HG03439 (cell line): ENCODE data around the gene PCSK5.

ENCODE experiments used
- ATAC-seq: cut with Tn5 transposase; IDR thresholded peaks from one replicate; pipeline ENCODE4 v1.9.1; 2021; ENCODE audit warnings: mild to moderate bottlenecking, moderate library complexity; ENCODE audit not compliant: unreplicated experiment

The PCSK5 gene

GRCh38 chr9:76221423-76221822 lies 330.9 kb downstream of the PCSK5 start:
- ATAC-seq: no peak

- no peak for ATAC-seq
Measured at GRCh38 chr9:76223749-76224340, 333.4 kb downstream of the PCSK5 start.

GRCh38 chr9:76227156-76227555 lies 336.7 kb downstream of the PCSK5 start:
- ATAC-seq: no peak

- no peak for ATAC-seq
Measured at GRCh38 chr9:76231001-76231400, 340.5 kb downstream of the PCSK5 start.

- no peak for ATAC-seq
Measured at GRCh38 chr9:76232861-76233489, 342.5 kb downstream of the PCSK5 start.

GRCh38 chr9:76240578-76240977 lies 350.1 kb downstream of the PCSK5 start:
- ATAC-seq: no peak

- no peak for ATAC-seq
Measured at GRCh38 chr9:76245518-76245917, 355.0 kb downstream of the PCSK5 start.

- ATAC-seq: no peak
Measured at GRCh38 chr9:76246680-76247079, 356.2 kb downstream of the PCSK5 start.

GRCh38 chr9:76247426-76247825 lies 357.0 kb downstream of the PCSK5 start:
- ATAC-seq: no peak

GRCh38 chr9:76249309-76249708 lies 358.8 kb downstream of the PCSK5 start:
- no peak for ATAC-seq

- ATAC-seq: no peak
Measured at GRCh38 chr9:76255781-76256455, 365.4 kb downstream of the PCSK5 start.

GRCh38 chr9:76257311-76257710 lies 366.8 kb downstream of the PCSK5 start:
- no peak for ATAC-seq

- no peak for ATAC-seq
Measured at GRCh38 chr9:76266649-76267283, 376.3 kb downstream of the PCSK5 start.

- ATAC-seq: no peak
Measured at GRCh38 chr9:76267284-76267652, 376.8 kb downstream of the PCSK5 start.

GRCh38 chr9:76269789-76270188 lies 379.3 kb downstream of the PCSK5 start:
- ATAC-seq: no peak

- ATAC-seq: no peak
Measured at GRCh38 chr9:76271755-76272154, 381.3 kb downstream of the PCSK5 start.

GRCh38 chr9:76289042-76289441 lies 398.6 kb downstream of the PCSK5 start:
- no peak for ATAC-seq

- ATAC-seq: no peak
Measured at GRCh38 chr9:76289703-76290102, 399.2 kb downstream of the PCSK5 start.

- ATAC-seq: no peak
Measured at GRCh38 chr9:76290555-76290954, 400.1 kb downstream of the PCSK5 start.

GRCh38 chr9:76292246-76292645 lies 401.8 kb downstream of the PCSK5 start:
- no peak for ATAC-seq

GRCh38 chr9:76292658-76293057 lies 402.2 kb downstream of the PCSK5 start:
- ATAC-seq: no peak

GRCh38 chr9:76294301-76294700 lies 403.8 kb downstream of the PCSK5 start:
- ATAC-seq: no peak
